GM12878 (cell line): ENCODE data around the gene TAMALIN. TPM values are rescaled to one million over a fixed set of nuclear protein-coding genes. Genes with fewer than 3 reads are reported as not detected.

Source experiments
- ATF7 ChIP-seq: fragments of 450-650 bp; IDR thresholded peaks from 2 replicates; pipeline ENCODE4 v1.6.1; 2016; ENCODE audit warnings: low read depth, mild to moderate bottlenecking
- CHD4 ChIP-seq: fragments of 200-600 bp; sonication (generic); IDR thresholded peaks from 2 replicates; pipeline ENCODE4 v1.6.1; 2016; ENCODE audit warnings: mild to moderate bottlenecking
- CREM ChIP-seq: IDR thresholded peaks from 2 replicates; pipeline ENCODE4 v1.6.1; 2014; ENCODE audit warnings: antibody characterized with exemption, low read depth
- IRF4 ChIP-seq: IDR thresholded peaks from 2 replicates; pipeline ENCODE4 v1.6.1; 2011; ENCODE audit warnings: low read depth, low read length
- RELA ChIP-seq: fragments of 450-650 bp; IDR thresholded peaks from 2 replicates; pipeline ENCODE4 v1.8.0; 2014; ENCODE audit warnings: borderline replicate concordance; ENCODE audit not compliant: partially characterized antibody
- polyA plus RNA-seq, 11 experiments: library from polyadenylated mRNA; depleted of rRNA in 4 of 11; unstranded in 6 of 11; stranded (reverse) in 5 of 11; fragments of >200 nt; fragmentation: Nextera tagmentation in 4 of 11; fragmentation: Illumina TruSeq in 1 of 11; extraction: Ambion mirVana in 4 of 11; extraction: Trizol in 1 of 11; gene quantifications; 1 replicate in 1 of 11; 2 replicates in 10 of 11; pipeline versions ENCODE4 v1.2.1 to v1.2.3, GENCODE V29; 2011 to 2016; ENCODE audit warnings: inconsistent platforms in 2 of 11, missing spikeins in 2 of 11, low read depth in 1 of 11
- total RNA-seq, 4 experiments: library from RNA; depleted of rRNA in 3 of 4; stranded (reverse); fragments of >200 nt in 3 of 4; fragmentation: Illumina TruSeq in 1 of 4; extraction: Trizol in 1 of 4; gene quantifications; 2 replicates each; pipeline versions ENCODE4 v1.2.1 to v1.2.3, GENCODE V29; 2013 to 2021
- TF ChIP-seq, protein P1 (sequence below): fragments of 450-650 bp; IDR thresholded peaks from 2 replicates; pipeline ENCODE4 v1.6.1; 2017; ENCODE audit warnings: antibody characterized with exemption, mild to moderate bottlenecking, moderate library complexity
- TF ChIP-seq, protein P2 (sequence below): fragments of 450-650 bp; IDR thresholded peaks from 2 replicates; pipeline ENCODE4 v1.6.1; 2014; ENCODE audit warnings: mild to moderate bottlenecking
- TF ChIP-seq, protein P3 (sequence below): IDR thresholded peaks from 2 replicates; pipeline ENCODE4 v1.6.1; 2012; ENCODE audit warnings: low read depth, low read length, improper control_type of control experiment
- TF ChIP-seq, protein P4 (sequence below): fragments of 450-650 bp; IDR thresholded peaks from 2 replicates; pipeline ENCODE4 v1.6.1; 2017; ENCODE audit warnings: mild to moderate bottlenecking, moderate library complexity
- TF ChIP-seq, protein P5 (sequence below): fragments of 450-650 bp; IDR thresholded peaks from 2 replicates; pipeline ENCODE4 v1.6.1; 2017; ENCODE audit warnings: mild to moderate bottlenecking, moderate library complexity
- TF ChIP-seq, protein P6 (sequence below): fragments of 450-650 bp; IDR thresholded peaks from 2 replicates; pipeline ENCODE4 v1.6.1; 2017; ENCODE audit warnings: low read depth, mild to moderate bottlenecking, moderate library complexity

The TAMALIN gene
- total and polyA plus RNA-seq, 10 of the 15 experiments (the other 5 are each of a cell fraction or from before 2014, with no cell fraction given) = 0.09 to 0.58 (median 0.19) TPM; not detected in 4

DNA sequence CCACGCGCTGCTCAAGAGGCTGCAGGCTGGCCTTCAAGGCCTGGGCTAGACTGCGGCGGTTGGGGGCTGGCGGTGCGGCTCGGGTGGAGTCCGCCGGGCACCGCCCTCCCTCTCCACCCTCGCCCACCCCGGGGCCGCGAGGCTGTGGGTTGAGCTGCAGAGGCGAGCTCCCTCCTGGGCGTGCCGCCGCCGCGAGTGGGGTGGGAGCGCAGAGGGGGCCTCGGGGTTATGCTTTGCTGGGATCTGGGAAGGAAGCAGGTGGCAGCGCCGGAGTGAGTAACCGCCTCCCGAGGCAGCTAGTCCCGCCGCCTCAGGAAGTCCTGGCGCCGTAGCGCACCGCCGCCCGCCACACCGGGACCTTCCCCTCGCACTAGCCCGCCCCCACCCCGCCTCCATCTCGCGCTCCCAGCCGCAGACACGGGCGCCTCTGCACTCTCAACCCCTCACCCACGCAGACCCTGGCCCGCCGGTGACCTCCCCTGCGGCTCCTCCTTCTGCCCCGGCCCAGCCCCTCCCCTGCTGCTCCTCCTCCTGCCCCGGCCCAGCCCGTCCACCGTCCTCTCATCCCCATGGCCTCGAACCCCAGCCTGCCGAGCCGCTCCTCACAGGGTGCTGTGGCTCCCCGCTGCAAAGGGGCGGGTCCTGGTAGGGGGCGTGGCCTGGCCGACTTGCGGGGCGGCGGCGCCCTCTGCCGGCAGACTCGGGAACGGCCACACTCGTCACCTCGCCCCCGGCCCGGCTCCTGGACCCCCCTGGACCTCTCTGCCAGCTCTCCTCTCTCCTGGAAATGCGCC, 16.6 kb downstream of the TAMALIN start (continued):
- TF ChIP-seq, protein P1, sequence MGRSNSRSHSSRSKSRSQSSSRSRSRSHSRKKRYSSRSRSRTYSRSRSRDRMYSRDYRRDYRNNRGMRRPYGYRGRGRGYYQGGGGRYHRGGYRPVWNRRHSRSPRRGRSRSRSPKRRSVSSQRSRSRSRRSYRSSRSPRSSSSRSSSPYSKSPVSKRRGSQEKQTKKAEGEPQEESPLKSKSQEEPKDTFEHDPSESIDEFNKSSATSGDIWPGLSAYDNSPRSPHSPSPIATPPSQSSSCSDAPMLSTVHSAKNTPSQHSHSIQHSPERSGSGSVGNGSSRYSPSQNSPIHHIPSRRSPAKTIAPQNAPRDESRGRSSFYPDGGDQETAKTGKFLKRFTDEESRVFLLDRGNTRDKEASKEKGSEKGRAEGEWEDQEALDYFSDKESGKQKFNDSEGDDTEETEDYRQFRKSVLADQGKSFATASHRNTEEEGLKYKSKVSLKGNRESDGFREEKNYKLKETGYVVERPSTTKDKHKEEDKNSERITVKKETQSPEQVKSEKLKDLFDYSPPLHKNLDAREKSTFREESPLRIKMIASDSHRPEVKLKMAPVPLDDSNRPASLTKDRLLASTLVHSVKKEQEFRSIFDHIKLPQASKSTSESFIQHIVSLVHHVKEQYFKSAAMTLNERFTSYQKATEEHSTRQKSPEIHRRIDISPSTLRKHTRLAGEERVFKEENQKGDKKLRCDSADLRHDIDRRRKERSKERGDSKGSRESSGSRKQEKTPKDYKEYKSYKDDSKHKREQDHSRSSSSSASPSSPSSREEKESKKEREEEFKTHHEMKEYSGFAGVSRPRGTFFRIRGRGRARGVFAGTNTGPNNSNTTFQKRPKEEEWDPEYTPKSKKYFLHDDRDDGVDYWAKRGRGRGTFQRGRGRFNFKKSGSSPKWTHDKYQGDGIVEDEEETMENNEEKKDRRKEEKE = no peak
- TF ChIP-seq, protein P2, sequence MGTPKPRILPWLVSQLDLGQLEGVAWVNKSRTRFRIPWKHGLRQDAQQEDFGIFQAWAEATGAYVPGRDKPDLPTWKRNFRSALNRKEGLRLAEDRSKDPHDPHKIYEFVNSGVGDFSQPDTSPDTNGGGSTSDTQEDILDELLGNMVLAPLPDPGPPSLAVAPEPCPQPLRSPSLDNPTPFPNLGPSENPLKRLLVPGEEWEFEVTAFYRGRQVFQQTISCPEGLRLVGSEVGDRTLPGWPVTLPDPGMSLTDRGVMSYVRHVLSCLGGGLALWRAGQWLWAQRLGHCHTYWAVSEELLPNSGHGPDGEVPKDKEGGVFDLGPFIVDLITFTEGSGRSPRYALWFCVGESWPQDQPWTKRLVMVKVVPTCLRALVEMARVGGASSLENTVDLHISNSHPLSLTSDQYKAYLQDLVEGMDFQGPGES = 0 out of 2 replicates have a peak, but pooled peaks have one; percentile 38
- TF ChIP-seq, protein P3, sequence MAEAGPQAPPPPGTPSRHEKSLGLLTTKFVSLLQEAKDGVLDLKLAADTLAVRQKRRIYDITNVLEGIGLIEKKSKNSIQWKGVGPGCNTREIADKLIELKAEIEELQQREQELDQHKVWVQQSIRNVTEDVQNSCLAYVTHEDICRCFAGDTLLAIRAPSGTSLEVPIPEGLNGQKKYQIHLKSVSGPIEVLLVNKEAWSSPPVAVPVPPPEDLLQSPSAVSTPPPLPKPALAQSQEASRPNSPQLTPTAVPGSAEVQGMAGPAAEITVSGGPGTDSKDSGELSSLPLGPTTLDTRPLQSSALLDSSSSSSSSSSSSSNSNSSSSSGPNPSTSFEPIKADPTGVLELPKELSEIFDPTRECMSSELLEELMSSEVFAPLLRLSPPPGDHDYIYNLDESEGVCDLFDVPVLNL = no peak
- no peak for TF ChIP-seq ATF7
- TF ChIP-seq, protein P4, sequence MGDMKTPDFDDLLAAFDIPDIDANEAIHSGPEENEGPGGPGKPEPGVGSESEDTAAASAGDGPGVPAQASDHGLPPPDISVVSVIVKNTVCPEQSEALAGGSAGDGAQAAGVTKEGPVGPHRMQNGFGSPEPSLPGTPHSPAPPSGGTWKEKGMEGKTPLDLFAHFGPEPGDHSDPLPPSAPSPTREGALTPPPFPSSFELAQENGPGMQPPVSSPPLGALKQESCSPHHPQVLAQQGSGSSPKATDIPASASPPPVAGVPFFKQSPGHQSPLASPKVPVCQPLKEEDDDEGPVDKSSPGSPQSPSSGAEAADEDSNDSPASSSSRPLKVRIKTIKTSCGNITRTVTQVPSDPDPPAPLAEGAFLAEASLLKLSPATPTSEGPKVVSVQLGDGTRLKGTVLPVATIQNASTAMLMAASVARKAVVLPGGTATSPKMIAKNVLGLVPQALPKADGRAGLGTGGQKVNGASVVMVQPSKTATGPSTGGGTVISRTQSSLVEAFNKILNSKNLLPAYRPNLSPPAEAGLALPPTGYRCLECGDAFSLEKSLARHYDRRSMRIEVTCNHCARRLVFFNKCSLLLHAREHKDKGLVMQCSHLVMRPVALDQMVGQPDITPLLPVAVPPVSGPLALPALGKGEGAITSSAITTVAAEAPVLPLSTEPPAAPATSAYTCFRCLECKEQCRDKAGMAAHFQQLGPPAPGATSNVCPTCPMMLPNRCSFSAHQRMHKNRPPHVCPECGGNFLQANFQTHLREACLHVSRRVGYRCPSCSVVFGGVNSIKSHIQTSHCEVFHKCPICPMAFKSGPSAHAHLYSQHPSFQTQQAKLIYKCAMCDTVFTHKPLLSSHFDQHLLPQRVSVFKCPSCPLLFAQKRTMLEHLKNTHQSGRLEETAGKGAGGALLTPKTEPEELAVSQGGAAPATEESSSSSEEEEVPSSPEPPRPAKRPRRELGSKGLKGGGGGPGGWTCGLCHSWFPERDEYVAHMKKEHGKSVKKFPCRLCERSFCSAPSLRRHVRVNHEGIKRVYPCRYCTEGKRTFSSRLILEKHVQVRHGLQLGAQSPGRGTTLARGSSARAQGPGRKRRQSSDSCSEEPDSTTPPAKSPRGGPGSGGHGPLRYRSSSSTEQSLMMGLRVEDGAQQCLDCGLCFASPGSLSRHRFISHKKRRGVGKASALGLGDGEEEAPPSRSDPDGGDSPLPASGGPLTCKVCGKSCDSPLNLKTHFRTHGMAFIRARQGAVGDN = no peak
- TF ChIP-seq, protein P5, sequence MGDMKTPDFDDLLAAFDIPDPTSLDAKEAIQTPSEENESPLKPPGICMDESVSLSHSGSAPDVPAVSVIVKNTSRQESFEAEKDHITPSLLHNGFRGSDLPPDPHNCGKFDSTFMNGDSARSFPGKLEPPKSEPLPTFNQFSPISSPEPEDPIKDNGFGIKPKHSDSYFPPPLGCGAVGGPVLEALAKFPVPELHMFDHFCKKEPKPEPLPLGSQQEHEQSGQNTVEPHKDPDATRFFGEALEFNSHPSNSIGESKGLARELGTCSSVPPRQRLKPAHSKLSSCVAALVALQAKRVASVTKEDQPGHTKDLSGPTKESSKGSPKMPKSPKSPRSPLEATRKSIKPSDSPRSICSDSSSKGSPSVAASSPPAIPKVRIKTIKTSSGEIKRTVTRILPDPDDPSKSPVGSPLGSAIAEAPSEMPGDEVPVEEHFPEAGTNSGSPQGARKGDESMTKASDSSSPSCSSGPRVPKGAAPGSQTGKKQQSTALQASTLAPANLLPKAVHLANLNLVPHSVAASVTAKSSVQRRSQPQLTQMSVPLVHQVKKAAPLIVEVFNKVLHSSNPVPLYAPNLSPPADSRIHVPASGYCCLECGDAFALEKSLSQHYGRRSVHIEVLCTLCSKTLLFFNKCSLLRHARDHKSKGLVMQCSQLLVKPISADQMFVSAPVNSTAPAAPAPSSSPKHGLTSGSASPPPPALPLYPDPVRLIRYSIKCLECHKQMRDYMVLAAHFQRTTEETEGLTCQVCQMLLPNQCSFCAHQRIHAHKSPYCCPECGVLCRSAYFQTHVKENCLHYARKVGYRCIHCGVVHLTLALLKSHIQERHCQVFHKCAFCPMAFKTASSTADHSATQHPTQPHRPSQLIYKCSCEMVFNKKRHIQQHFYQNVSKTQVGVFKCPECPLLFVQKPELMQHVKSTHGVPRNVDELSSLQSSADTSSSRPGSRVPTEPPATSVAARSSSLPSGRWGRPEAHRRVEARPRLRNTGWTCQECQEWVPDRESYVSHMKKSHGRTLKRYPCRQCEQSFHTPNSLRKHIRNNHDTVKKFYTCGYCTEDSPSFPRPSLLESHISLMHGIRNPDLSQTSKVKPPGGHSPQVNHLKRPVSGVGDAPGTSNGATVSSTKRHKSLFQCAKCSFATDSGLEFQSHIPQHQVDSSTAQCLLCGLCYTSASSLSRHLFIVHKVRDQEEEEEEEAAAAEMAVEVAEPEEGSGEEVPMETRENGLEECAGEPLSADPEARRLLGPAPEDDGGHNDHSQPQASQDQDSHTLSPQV = no peak
- TF ChIP-seq CREM = no peak
- TF ChIP-seq IRF4 = no peak
- TF ChIP-seq CHD4 = no peak
- peak; percentile 16 for TF ChIP-seq RELA
- TF ChIP-seq, protein P6, sequence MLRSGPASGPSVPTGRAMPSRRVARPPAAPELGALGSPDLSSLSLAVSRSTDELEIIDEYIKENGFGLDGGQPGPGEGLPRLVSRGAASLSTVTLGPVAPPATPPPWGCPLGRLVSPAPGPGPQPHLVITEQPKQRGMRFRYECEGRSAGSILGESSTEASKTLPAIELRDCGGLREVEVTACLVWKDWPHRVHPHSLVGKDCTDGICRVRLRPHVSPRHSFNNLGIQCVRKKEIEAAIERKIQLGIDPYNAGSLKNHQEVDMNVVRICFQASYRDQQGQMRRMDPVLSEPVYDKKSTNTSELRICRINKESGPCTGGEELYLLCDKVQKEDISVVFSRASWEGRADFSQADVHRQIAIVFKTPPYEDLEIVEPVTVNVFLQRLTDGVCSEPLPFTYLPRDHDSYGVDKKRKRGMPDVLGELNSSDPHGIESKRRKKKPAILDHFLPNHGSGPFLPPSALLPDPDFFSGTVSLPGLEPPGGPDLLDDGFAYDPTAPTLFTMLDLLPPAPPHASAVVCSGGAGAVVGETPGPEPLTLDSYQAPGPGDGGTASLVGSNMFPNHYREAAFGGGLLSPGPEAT = no peak
